B cell (primary cell): ENCODE results near the gene GRAP. TPM values are rescaled to one million over a fixed set of nuclear protein-coding genes. Genes with fewer than 3 reads are reported as not detected.
A peak's percentile ranks its signal among the peaks of the same experiment; 100 is the strongest.

Experiments used
- ATAC-seq: fragments of 200-7000 bp; cut with Tn5 transposase; one replicate; pipeline ENCODE4 v1.10.0; 2021; ENCODE audit warnings: low read depth, mild to moderate bottlenecking, moderate number of reproducible peaks, moderate library complexity
- CTCF ChIA-PET: fragments of 350-600 bp; sonication (Branson Sonifier 250); formaldehyde crosslinking; loops from one replicate; lab custom pipeline; 2021; ENCODE audit warnings: antibody characterized with exemption, inconsistent platforms; lab: Charles Lee
- POLR2A ChIA-PET: fragments of 350-600 bp; sonication (Branson Sonifier 250); formaldehyde crosslinking; loops from one replicate; lab custom pipeline; 2021; ENCODE audit warnings: antibody characterized with exemption; lab: Charles Lee
- DNase-seq: peaks from one replicate; pipeline ENCODE4 v3.0.0; 2013
- H2AFZ ChIP-seq: 2 replicates; pipeline ENCODE4 v1.6.1; 2012; ENCODE audit warnings: mild to moderate bottlenecking, low read depth, low read length; ENCODE audit not compliant: insufficient read depth, poor library complexity, severe bottlenecking
- H3K27ac ChIP-seq, 2 donors: 1 replicate in 1 of 2; 2 replicates in 1 of 2; pipeline ENCODE4 v1.5.1; 2012 to 2013; ENCODE audit warnings: low read length in 2 of 2, mild to moderate bottlenecking in 2 of 2, moderate library complexity in 1 of 2
- H3K27me3 ChIP-seq, 4 experiments: fragments of 200-600 bp in 1 of 4; sonication (generic) in 1 of 4; replicated peaks in 1 of 4; 1 replicate in 2 of 4; 2 replicates in 2 of 4; pipeline versions ENCODE4 v1.6.1 to v1.7.0; 2013 to 2016; ENCODE audit warnings: low read length in 3 of 4, mild to moderate bottlenecking in 2 of 4, mixed read lengths in 1 of 4, moderate library complexity in 1 of 4; ENCODE audit not compliant: insufficient read depth in 4 of 4, control insufficient read depth in 3 of 4; ENCODE audit errors: control extremely low read depth in 1 of 4
- H3K36me3 ChIP-seq, 2 experiments: replicated peaks in 1 of 2; 1 replicate in 1 of 2; 2 replicates in 1 of 2; pipeline versions ENCODE4 v1.6.1 to v1.7.1; 2013; ENCODE audit warnings: low read length in 1 of 2; ENCODE audit not compliant: insufficient read depth in 2 of 2, control insufficient read depth in 1 of 2; ENCODE audit errors: control extremely low read depth in 1 of 2, extremely low read depth in 1 of 2
- H3K4me1 ChIP-seq, 2 donors: fragments of 200-600 bp in 1 of 2; sonication (generic) in 1 of 2; 1 replicate in 1 of 2; 2 replicates in 1 of 2; pipeline versions ENCODE4 v1.5.1 to v1.6.1; 2013 to 2017; ENCODE audit warnings: low read length in 2 of 2; ENCODE audit not compliant: control insufficient read depth in 2 of 2, insufficient read depth in 2 of 2
- H3K4me2 ChIP-seq: replicated peaks from 2 replicates; pipeline ENCODE3; 2012; ENCODE audit warnings: mild to moderate bottlenecking, low read depth, low read length; ENCODE audit not compliant: poor library complexity, severe bottlenecking
- H3K4me3 ChIP-seq, 5 experiments: fragments of 200-600 bp in 1 of 5; sonication (generic) in 1 of 5; 1 replicate in 3 of 5; 2 replicates in 2 of 5; pipeline versions ENCODE4 v1.5.1 to v1.7.0; 2011 to 2016; ENCODE audit warnings: low read length in 4 of 5, mild to moderate bottlenecking in 4 of 5, low read depth in 2 of 5, control low read depth in 1 of 5, moderate library complexity in 1 of 5; ENCODE audit not compliant: insufficient read depth in 1 of 5; ENCODE audit errors: control extremely low read depth in 1 of 5, extremely low read depth in 1 of 5
- H3K79me2 ChIP-seq: fragments of 200-600 bp; sonication (generic); one replicate; pipeline ENCODE4 v1.6.0; 2016; ENCODE audit warnings: low read length; ENCODE audit not compliant: control insufficient read depth, insufficient read depth
- H3K9ac ChIP-seq: fragments of 200-600 bp; sonication (generic); 2 replicates; pipeline ENCODE4 v1.6.1; 2017; ENCODE audit warnings: mild to moderate bottlenecking, low read length, moderate library complexity
- H3K9me3 ChIP-seq, 3 donors: one replicate each; pipeline versions ENCODE4 v1.6.1 to v1.7.1; 2013; ENCODE audit warnings: low read length in 2 of 3; ENCODE audit not compliant: control insufficient read depth in 2 of 3, insufficient read depth in 1 of 3; ENCODE audit errors: control extremely low read depth in 1 of 3
- H4K20me1 ChIP-seq: 2 replicates; pipeline ENCODE4 v1.6.0; 2012; ENCODE audit warnings: mild to moderate bottlenecking, low read length; ENCODE audit not compliant: insufficient read depth, control insufficient read depth, poor library complexity, severe bottlenecking
- H3K27ac Mint-ChIP-seq: one replicate; pipeline ENCODE4 v1.8.0; 2021; ENCODE audit warnings: mixed read lengths
- H3K27me3 Mint-ChIP-seq: one replicate; pipeline ENCODE4 v1.8.0; 2021; ENCODE audit warnings: mixed read lengths
- H3K4me1 Mint-ChIP-seq: one replicate; pipeline ENCODE4 v1.8.0; 2021; ENCODE audit warnings: mixed read lengths
- H3K4me3 Mint-ChIP-seq: one replicate; pipeline ENCODE4 v1.8.0; 2021; ENCODE audit warnings: mixed read lengths
- H3K9me3 Mint-ChIP-seq: one replicate; pipeline ENCODE4 v1.8.0; 2022; ENCODE audit warnings: mixed read lengths; ENCODE audit not compliant: insufficient read depth
- CTCF ChIP-seq: fragments of 200-600 bp; IDR thresholded peaks from one replicate; pipeline ENCODE4 v1.8.0; 2022; ENCODE audit warnings: antibody characterized with exemption, mild to moderate bottlenecking
- EZH2 ChIP-seq: IDR thresholded peaks from 2 replicates; pipeline ENCODE4 v1.6.1; 2012; ENCODE audit warnings: borderline replicate concordance, low read depth, mild to moderate bottlenecking, moderate library complexity, low read length; ENCODE audit not compliant: insufficient read depth, poor library complexity, severe bottlenecking
- WGBS: methylation state at CpG from one replicate; pipeline ENCODE4 v1.1.5; 2013; ENCODE audit warnings: missing lambda C conversion rate; ENCODE audit not compliant: insufficient coverage; 5-methylcytosine and 5-hydroxymethylcytosine counted together
- intact Hi-C: fragments of 100-400 bp; cut with micrococcal nuclease; formaldehyde crosslinking; loops from one replicate; pipeline ENCODE4 v1.10.0; 2022
- polyA plus RNA-seq: library from polyadenylated mRNA; depleted of rRNA; stranded (reverse); fragments of >200 nt; gene quantifications from 2 replicates; pipeline ENCODE4 v1.2.3, GENCODE V29; 2012
- total RNA-seq, 2 donors: library from RNA; stranded (reverse); fragments of 120-200 nt in 1 of 2; gene quantifications; 1 replicate in 1 of 2; 2 replicates in 1 of 2; pipeline versions ENCODE4 v1.2.3 to v1.2.4, GENCODE V29; 2013 to 2022

Gene GRAP
- total and polyA plus RNA-seq, 2 donors (not counting 1 experiment from before 2014, with no cell fraction given): 59.8 to 93.2 TPM

GRCh38 chr17:19009970-19010369 lies 36.8 kb downstream of the GRAP start:
- CTCF ChIA-PET: no interaction called here
- no peaks in the 10 kb centered on the region for H4K20me1 ChIP-seq
- peaks cover 1 to 7% of the 10 kb centered on the region in 2 donors for H3K4me1 ChIP-seq
- no peaks in the 10 kb centered on the region for H3K27me3 Mint-ChIP-seq
- H3K36me3 ChIP-seq: no peaks in the 10 kb centered on the region
- no peak for DNase-seq
- TF ChIP-seq CTCF (no peak), EZH2 (no peak)
- no peak overlapping the region for H2AFZ ChIP-seq
- peaks cover 0 to 5% (median 0%) of the 10 kb centered on the region in 4 experiments for H3K27me3 ChIP-seq
- H3K27ac Mint-ChIP-seq: no peak overlapping the region
- intact Hi-C loops: no loop called here
- no peak overlapping the region for H3K4me3 Mint-ChIP-seq
- POLR2A ChIA-PET: no interaction called here
- H3K79me2 ChIP-seq: no peaks in the 10 kb centered on the region
- H3K9me3 ChIP-seq: no peaks in the 10 kb centered on the region
- no peak overlapping the region for H3K4me2 ChIP-seq
- H3K27ac ChIP-seq: no peak overlapping the region
- no peaks in the 10 kb centered on the region for H3K9me3 Mint-ChIP-seq
- peaks cover 8% of the 10 kb centered on the region for H3K4me1 Mint-ChIP-seq
- WGBS: 96% methylated on average over 11 of the region's 12 CpGs
- H3K4me3 ChIP-seq: no peak overlapping the region
- H3K9ac ChIP-seq: no peak overlapping the region
- no peak for ATAC-seq

- H3K4me2 ChIP-seq: no peak overlapping the region
- intact Hi-C loops: no loop called here
Measured at GRCh38 chr17:19006698-19007097, 40.1 kb downstream of the GRAP start.

More at GRCh38 chr17:19006698-19007097, 40.1 kb downstream of the GRAP start:
- Histone ChIP-seq H3K27me3 (peaks cover 0 to 5% (median 0%) of the 10 kb centered on the region in 4 experiments), H3K36me3 (no peaks in the 10 kb centered on the region), H3K4me3 (no peak overlapping the region), H3K9ac (no peak overlapping the region), H2AFZ (no peak overlapping the region), H4K20me1 (peaks cover 19% of the 10 kb centered on the region), H3K9me3 (no peaks in the 10 kb centered on the region), H3K4me1 (peaks cover 25 to 33% of the 10 kb centered on the region in 2 donors), H3K79me2 (no peaks in the 10 kb centered on the region), H3K27ac (no peak overlapping the region)
- ChIA-PET CTCF (interaction anchor here (2.4 kb wide), 1 partner anchor 46 kb away, joined by 6 read pairs; no protein-coding TSS in a partner anchor), POLR2A (interaction anchor here (0.6 kb wide), 1 partner anchor 233 kb away, joined by 3 read pairs; no protein-coding TSS in a partner anchor)
- Mint-ChIP-seq H3K9me3 (no peaks in the 10 kb centered on the region), H3K27ac (peak overlapping the region; percentile 11), H3K27me3 (no peaks in the 10 kb centered on the region), H3K4me1 (peaks cover 31% of the 10 kb centered on the region), H3K4me3 (no peak overlapping the region)
- no peak for ATAC-seq
- no peak for DNase-seq
- TF ChIP-seq EZH2 (no peak), CTCF (no peak)
